HG03571 (cell line): Measurements from ENCODE around the gene ATM.
A peak's percentile ranks its signal among the peaks of the same experiment; 100 is the strongest.
"Not testable (repeated sequence)": the region's sequence is repeated elsewhere in the genome, so short reads cannot be mapped to it uniquely, and the experiment has no call there.

ENCODE experiments used
- ATAC-seq: cut with Tn5 transposase; IDR thresholded peaks from one replicate; pipeline ENCODE4 v1.9.1; 2021; ENCODE audit not compliant: unreplicated experiment

ATM gene

DNA sequence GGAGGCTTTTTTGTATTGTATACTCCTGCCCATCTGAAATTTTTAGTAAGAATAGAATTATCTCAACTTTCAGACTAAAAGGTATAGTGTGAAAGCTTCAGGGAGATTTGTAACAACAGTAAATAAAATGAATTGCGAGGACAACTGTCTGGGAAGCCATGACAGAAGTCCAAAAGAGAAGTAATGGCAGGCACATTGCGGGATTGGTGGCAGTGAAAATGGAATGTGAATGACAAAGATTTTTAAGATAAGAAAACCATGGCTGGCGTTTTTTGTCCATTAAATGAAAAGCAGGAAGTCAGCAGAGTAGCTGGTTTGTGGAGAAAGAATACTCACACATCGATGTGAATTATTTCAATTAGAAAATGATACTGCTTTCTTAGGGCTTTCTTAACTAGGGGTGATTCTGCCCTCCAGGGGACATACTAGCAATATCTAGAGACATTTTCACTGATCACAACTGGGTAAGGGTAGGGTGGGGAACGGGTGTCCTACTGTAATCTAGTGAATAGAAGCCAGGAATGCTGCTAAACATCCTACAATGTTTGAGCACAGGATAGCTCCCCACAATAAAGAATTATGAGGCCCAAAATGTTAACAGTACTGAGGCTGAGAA lies 2.0 kb upstream of the ATM start:
- ATAC-seq, result no peak

DNA sequence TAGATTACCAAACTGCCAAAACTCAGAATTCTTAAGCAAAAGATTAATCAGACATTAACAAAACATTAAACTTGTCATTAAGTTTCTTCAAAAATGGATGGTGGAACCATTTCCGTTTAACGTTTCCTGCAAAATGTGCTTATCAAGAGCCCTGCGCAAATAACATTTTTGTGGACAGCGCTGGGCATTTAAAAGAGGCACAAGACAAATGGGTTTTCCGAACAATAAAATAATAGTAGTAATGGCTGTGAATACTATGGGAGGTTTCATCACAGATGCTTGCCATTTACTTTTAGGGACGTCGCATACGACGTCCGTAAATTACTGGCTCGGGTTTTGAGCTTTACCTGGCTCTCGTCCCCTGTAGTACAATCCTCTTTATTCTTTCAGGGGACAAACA lies 1.5 kb upstream of the ATM start:
- no peak for ATAC-seq

DNA sequence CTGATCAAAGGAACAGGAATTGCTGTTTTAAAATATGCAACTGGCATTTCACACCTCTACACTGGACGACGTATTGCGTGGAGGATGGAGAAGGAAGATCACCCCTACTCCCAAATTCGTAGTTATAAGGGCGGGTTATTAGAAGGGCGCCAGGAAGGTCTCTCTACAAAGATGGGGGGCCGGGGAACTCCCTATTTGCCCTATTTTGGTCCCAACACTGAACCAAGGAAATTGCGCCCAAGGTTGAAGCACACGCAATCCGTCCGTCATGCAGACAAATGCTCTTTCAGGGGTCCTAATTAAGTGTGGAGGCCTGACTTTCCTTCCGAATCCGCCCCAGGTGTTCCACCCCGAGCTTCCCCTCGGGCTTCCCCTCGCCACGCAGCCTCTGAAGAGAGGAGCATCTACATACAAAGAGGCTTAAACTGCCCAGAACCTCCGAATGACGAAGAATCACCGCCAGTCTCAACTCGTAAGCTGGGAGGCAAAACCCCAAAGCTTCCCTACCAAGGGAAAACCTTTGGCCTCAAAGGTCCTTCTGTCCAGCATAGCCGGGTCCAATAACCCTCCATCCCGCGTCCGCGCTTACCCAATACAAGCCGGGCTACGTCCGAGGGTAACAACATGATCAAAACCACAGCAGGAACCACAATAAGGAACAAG lies 825 bp upstream of the ATM start:
- ATAC-seq, result no peak

DNA sequence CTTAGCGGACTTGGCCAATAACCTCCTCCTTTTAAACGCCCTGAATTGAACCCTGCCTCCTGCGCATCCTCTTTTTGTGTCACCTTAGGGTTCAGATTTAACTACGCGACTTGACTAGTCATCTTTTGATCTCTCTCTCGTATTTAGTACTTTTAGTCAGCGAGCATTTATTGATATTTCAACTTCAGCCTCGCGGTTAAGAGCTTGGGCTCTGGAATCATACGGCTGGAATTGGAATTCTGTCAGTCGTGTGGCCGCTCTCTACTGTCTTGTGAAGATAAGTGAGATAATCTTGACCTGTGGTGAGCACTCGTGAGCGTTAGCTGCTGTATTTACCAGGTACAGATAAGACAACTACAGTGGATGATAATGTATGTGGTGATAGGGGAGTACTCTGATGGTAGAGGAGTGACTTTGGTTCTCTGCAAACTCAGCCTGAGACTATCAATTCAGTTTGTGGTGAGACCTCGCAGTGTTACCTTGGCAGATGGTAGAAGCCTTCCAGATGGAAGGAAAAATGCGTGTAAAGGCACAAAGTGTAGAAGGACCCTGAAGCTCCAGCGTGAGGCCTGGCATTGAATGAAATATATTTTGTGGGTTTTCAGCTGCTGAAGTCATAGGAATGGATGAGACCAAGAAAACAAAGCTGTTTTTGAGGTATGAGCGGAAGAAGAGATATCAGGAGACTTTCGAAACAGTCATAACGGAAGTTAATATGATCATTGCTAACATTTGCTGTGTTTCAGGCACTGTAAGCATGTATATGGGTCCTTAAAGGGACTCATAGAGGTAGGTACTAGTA lies 682 bp downstream of the ATM start:
- peak; percentile 30 for ATAC-seq

DNA sequence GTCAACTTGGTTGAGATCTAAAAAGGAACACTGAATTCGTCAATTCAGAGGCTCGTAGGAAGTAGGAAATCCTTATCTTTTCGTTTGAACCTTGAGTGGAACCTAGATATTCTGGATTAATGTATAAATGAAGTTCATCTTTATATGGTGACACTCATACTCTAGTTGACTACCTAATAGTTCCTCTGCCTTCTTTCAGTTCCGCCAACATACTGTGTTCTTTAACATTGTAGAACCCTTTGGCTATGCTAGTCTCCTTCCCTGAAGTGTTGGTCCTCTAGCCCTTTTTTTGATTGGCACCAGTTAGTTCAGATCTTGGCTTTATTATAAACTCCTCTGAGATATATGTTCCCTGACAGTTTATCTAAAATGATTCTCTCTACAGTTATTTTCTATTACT lies 1.5 kb downstream of the ATM start:
- ATAC-seq, result no peak

DNA sequence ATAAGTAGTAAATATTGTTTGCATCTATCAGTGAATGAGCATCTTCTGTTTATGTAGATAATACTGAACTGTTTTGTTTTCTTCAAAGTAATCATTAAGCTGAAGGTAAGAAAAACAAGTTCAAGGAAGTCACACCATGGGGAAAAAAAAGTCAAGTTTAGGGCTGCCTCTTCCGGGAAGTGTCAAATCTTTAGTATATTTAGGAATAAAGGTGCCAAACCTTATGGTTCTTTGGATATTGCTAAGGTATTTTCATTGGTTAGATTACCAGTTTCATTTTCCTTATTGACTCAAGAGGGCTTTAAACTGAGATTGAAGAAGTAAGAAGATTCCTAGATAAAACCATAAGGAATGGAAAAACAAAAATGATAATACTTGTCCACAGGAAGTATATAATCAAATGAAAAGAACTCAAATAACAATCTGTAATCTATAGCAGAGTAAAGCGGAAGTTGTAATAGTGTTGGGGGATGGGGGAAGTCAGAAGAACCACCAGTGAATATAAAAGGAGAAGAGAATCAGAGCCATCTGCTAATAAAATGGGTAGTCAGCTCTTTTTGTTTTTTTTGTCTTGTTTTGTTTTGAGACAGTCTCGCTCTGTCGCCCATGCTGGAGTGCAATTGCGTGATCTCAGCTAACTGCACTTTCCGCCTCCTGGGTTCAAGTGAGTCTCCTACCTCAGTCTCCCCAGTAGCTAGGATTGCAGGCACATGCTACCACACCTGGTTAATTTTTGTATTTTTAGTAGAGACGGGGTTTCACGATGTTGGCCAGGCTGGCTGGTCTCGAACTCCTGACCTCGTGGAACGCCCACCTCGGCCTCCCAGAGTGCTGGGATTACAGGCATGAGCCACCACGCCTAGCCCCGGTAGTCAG lies 2.3 kb downstream of the ATM start:
- no peak for ATAC-seq

DNA sequence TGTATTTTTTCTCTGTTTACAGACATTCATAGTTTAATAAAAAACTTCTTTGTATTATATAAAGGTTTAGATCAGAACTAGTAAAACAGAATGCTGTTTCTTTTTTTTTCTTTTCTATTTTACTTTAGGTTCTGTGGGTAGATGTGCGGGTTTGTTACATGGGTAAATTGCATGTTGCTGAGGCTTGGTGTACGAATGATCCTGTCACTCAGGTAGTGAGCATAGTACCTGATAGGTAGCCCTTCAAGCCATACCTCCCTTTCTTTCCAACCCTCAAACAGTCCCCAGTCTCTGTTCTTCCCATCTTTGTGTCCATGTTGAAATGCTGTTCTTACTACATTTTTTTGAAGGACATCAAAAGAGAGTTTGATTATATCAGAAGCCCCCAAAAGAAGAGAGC lies 3.2 kb downstream of the ATM start:
- no peak for ATAC-seq

DNA sequence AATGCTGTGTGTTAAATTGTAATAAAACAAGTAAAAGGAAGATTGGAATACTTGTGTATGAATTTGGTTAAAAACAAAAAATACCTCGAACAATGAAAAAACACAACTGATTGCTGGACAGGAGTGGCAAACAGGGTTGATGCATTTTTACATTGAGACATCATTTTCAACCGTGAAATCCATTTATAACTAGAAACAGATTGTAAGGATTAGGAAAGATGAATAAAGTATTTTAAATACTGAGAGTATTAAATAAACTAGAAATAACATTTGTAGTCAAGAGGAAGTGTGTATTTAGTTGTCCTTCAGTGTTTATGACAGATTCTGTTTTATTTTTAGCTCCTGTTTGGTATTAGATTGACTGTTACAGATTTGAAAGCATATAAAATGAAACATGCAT lies 5.4 kb downstream of the ATM start:
- no peak for ATAC-seq

DNA sequence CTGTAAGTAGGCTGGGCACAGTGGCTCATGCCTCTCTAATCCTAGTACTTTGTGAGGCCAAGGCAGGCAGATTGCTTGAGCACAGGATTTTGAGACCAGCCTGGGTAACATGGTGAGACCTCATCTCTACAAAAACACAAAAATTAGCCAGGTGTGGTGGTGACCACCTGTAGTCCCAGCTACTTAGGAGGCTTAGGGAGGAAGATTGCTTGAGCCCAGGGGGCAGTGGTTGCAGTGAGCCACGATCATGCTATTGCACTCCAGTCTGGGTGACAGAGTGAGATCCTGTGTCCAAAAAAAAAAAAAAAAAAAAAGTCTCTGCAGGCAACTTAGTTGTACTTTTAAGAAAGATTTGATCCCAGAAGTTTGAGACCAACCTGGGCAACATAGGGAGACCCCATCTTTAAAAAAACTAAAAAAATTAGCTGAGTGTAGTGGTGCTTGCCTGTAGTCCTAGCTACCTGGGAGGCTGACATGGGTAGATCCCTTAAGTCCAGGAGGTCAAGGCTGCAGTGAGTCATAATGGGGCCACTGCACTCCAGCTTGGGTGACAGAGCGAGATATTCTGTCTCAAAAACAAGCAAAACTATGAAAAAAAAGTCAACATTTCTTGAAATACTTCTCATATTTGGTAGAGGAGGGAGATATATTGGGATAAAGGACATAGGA lies 10.5 kb downstream of the ATM start:
- ATAC-seq, result no peak

DNA sequence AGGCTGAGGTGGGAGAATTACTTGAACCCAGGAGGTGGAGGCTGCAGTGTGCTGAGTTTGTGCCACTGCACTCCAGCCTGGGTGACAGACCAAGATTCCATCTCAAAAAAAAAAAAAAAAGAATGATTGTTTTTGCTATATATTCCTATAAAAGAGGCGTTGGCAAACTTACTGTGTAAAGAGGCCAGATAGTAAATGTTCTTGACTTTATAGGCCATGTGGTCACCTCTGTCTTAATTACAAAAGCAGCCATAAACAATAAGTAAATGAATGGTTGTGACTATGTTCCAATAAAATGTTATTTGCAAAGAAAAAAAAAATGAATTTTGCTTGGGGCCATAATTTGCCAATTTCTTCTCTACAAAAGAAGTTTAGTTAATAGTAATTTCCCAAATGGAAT lies 12.3 kb downstream of the ATM start:
- ATAC-seq, result no peak

DNA sequence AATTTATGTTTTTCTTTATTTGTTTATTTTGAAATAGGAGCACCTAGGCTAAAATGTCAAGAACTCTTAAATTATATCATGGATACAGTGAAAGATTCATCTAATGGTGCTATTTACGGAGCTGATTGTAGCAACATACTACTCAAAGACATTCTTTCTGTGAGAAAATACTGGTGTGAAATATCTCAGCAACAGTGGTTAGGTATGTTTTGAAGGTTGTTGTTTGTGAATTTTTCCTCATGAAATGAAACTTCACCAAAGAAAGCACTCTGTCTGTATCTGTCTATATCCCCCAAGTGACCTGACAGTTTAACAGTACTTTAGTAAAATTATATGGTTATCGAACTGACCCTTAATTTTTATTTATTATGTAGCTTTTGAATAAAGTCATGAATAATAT lies 12.8 kb downstream of the ATM start:
- ATAC-seq, result no peak

DNA sequence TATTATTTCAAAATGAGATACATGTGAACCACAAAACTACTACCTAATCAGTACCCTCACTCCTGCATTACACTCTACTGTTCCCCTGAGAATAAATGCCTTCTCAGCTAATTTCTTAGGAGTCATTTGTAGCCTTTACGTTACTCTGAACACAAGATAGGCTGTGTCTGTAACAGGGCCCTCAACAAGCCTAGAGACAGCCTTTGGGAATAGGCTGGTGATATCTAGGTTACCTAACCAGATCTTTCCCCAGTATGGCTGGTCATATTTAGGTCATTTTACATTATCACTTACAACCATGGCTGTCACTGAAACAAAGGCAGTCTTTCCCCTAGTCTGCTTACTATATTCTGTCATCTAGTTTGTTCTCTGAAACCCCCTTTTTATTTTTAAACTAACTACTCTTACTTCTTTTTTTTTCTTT lies 14.2 kb downstream of the ATM start:
- ATAC-seq, result peak; percentile 48

DNA sequence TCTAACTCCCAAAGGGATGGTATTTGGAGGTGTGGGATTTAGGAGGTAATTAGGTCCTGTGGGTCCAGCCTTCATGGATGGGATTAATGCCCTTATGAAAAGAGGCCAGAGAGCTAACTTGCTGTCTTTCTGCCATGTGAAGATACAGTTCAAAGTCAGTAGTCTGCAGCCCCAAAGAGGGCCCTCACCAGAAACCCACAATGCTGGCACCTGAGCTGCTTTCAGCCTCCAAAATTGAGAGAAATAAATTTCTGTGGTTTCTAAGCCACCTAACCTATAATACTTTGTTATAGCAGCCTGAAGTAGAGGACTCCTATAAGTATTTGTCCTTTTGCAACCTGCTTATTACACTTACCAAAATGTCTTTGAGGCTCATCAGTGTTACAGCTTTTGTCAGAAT lies 16.2 kb downstream of the ATM start:
- no peak for ATAC-seq

DNA sequence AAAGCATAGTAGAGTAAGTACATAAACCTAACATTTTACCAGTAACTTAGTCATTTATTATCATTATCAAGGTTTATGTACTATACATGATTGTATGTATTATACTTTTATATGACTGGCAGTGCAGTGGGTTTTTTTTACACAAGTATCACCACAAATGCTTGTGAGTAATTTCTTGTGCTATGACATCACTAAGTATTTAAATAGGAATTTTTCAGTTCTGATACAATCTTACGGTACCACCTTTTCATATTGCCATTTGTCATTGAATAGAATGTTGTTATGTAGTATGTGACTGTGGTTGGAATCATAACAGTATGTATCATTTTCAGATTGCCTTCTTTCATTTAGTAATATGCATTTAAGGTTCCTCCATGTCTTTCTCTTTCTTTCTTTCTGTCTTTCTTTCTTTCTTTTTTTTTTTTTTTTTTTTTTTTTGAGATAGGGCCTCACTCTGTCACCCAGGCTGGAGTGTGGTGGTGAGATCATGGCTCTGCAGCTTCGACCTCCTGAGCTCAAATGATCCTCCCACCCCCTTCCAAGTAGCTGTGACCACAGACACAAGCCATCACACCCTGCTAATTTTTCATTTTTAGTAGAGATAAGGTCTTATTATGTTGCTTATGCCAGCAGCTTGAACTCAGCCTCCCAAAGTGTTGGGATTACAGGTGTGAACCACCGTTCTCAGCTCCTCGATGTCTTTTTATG lies 18.6 kb downstream of the ATM start:
- no peak for ATAC-seq

DNA sequence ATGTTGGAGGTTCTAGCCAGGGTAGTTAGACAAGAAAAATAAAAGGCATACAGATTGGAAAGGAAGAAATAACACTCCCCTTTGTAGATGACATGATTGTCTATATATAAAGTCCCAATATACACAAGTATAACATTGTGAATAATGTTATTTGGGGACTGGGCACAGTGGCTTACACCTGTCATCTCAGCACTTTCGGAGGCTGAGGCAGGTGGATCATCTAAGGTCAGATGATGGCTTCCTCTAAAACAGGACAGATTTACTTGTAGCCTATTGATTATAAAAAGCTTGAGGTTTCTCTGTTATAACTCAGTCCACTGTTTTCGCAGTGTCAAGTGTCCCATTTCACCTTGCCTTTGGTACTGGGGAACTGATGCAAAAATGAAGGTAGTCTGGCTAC lies 19.6 kb downstream of the ATM start:
- ATAC-seq, result no peak

DNA sequence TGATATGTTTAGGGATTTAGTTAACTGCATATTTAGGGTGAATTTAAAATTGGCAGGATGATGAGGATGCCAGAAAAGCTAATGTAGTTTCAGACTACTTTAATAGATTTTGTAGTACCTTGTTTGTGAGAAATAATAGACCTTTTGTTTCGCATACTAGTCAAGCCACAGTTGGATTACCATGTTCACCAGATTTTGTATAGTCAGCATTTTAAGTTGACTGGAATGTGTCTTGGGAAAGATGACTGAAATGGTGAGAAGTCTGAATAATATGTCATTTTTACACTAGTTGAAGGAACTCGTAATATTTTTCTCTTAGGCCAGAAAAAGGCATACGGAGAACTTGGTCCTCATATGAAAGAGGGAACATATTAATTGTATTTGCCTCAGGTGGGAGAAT lies 23.4 kb downstream of the ATM start:
- ATAC-seq, result no peak

DNA sequence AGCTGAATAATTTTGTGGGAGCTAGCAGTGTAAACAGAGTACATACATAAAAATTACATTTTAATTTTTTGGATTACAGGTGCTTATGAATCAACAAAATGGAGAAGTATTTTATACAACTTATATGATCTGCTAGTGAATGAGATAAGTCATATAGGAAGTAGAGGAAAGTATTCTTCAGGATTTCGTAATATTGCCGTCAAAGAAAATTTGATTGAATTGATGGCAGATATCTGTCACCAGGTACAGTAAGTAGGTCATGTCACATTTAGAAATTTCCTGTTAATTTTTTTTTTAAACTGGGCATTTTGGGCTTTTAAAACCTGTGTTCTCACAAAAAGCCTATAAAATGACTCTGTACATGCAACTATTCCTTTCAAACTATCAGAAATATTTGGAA lies 24.0 kb downstream of the ATM start:
- no peak for ATAC-seq

DNA sequence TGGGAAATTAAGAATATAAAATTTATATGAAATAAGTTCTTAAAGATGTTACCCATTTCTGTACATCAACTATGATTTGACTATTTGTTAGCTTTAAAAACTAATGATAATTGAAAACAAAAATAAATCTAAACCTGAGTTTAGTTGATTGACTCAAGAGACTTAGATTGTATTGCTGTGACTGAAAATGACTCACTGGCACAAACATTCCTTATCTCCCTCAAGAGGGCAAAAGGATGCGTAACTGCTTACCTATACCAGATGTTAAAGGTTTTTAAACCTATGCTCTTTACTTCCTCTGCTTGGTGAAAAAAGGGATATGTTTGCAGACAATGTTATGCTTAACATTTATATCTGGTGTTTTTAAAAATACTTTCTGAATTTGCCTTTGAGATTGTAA lies 30.3 kb downstream of the ATM start:
- ATAC-seq, result no peak

DNA sequence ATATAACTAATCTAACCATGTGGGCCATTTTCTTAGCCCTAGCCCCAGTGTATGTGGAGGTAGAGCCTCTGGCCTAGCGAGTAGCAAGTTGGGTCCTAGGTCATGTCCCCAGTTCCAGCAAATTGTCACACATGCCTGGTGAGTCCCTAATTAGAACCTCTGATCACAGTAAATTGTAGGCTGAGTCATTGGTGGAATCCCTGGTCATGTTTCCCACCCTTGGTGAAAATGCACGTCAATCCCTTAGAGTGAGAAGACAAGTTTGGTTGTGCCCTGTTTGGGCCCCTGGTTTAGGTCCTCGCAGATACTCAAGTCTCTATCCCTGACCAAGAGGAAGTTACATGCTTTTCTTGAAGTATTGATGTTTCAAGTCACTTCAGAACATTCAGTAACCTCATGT lies 46.7 kb downstream of the ATM start:
- ATAC-seq, result no peak

DNA sequence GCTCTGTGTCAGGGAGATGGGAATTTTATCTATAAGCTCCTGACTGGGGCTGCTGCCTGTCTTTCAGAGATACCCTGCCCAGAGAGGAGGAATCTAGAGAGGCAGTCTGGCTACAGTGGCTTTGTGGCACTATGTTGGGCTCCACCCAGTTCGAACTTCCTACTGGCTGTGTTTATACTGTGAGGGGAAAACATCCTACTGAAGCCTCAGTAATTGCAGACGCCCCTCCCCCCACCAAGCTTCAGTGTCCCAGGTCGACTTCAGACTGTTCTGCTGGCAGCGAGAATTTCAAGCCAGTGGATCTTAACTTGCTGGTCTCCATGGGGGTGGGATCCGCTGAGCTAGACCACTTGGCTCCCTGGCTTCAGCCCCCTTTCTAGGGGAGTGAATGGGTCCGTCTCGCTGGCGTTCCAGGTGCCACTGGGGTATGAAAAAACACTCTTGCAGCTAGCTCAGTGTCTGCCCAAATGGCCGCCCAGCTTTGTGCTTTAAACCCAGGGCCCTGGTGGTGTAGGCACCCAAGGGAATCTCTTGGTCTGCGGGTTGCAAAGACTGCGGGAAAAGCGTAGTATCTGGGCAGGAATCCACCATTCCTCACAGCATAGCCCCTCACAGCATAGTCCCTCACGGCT lies 54.2 kb downstream of the ATM start:
- not testable (repeated sequence) for ATAC-seq
